Measurements from ENCODE around the gene CASP8.
A peak's percentile ranks its signal among the peaks of the same experiment; 100 is the strongest.

GRCh38 chr2:201244829-201245228 is 15.5 kb upstream of the CASP8 start:
- no peak for TF ChIP-seq ZNF384 (IDR thresholded peaks at IDR 0.05)
- no peak for TF ChIP-seq FOXK2 (IDR thresholded peaks at IDR 0.05)
- no peak for TF ChIP-seq TARDBP (IDR thresholded peaks at IDR 0.05)
- no peak for TF ChIP-seq ARNT (IDR thresholded peaks at IDR 0.05)
- TF ChIP-seq BHLHE40 (IDR thresholded peaks at IDR 0.05; ENCODE audit: borderline replicate concordance): no peak
- no peak for TF ChIP-seq HDGF (IDR thresholded peaks at IDR 0.05; ENCODE audit: borderline replicate concordance)
- TF ChIP-seq FOXM1 (IDR thresholded peaks at IDR 0.05; ENCODE audit: borderline replicate concordance): no peak
- TF ChIP-seq SUZ12 (IDR thresholded peaks at IDR 0.05): no peak
- no peak for TF ChIP-seq NFRKB (IDR thresholded peaks at IDR 0.05)
- TF ChIP-seq PKNOX1 (IDR thresholded peaks at IDR 0.05): 0 out of 2 replicates have a peak, but pooled peaks have one; percentile 9
- no peak for TF ChIP-seq SP1 (IDR thresholded peaks at IDR 0.05)
- no peak for TF ChIP-seq FOXA1 (IDR thresholded peaks at IDR 0.05)

Data from HEK293T (cell line).